HepG2 (cell line): Measurements from ENCODE around the gene SPANXD. TPM values are rescaled to one million over a fixed set of nuclear protein-coding genes. Genes with fewer than 3 reads are reported as not detected.

ENCODE experiments used
- ATAC-seq: fragments of 200-7000 bp; cut with Tn5 transposase; 3 replicates; pipeline ENCODE4 v1.9.1; 2020; ENCODE audit warnings: mild to moderate bottlenecking, moderate library complexity
- BruUV-seq: library from RNA; stranded (reverse); fragments of 400-500 nt; replicated peaks from 2 replicates; lab custom pipeline; 2021; lab: Mats Ljungman, UMichigan
- CTCF ChIA-PET: fragments of 300-600 bp; formaldehyde crosslinking; extraction: SDS; loops from one replicate; lab custom pipeline; 2021; ENCODE audit warnings: low total read pairs, inconsistent platforms, low intra/inter-chr PET ratio; lab: Yijun Ruan, JAX
- POLR2A ChIA-PET: fragments of 350-600 bp; sonication (Branson Sonifier 250); formaldehyde crosslinking; loops from one replicate; lab custom pipeline; 2020; ENCODE audit warnings: antibody characterized with exemption, inconsistent platforms; lab: Yijun Ruan, JAX
- DNase-seq: peaks from one replicate; pipeline ENCODE4 v3.0.0-alpha.2; 2015; ENCODE audit warnings: low spot score
- FAIRE-seq: peaks from 3 replicates; lab custom pipeline; 2011; peaks lifted over from hg19 to GRCh38; lab: Jason Lieb, UNC
- H2AFZ ChIP-seq: one replicate; pipeline ENCODE4 v1.6.1; 2011; ENCODE audit warnings: low read length, inconsistent platforms
- H3K27ac ChIP-seq: fragments of 300-600 bp; 3 replicates; pipeline ENCODE4 v1.8.0; 2011; ENCODE audit warnings: mixed run types, mild to moderate bottlenecking, mixed read lengths, low read length, inconsistent platforms; ENCODE audit not compliant: insufficient read depth; ENCODE audit errors: extremely low read length
- H3K27me3 ChIP-seq, 2 experiments: fragments of 200-600 bp in 1 of 2; 2 replicates in 1 of 2; 3 replicates in 1 of 2; pipeline versions ENCODE4 v1.6.0 to v1.8.0; 2011; ENCODE audit warnings: low read length in 2 of 2, mild to moderate bottlenecking in 2 of 2, moderate library complexity in 2 of 2, inconsistent platforms in 1 of 2; ENCODE audit not compliant: insufficient read depth in 2 of 2, control insufficient read depth in 1 of 2
- H3K36me3 ChIP-seq, 2 experiments: fragments of 200-600 bp in 1 of 2; replicated peaks in 1 of 2; 2 replicates in 1 of 2; 3 replicates in 1 of 2; pipeline versions ENCODE4 v1.5.1 to v1.8.0; 2011; ENCODE audit warnings: low read length in 2 of 2, inconsistent platforms in 1 of 2; ENCODE audit not compliant: insufficient read depth in 2 of 2, control insufficient read depth in 1 of 2
- H3K4me1 ChIP-seq: 2 replicates; pipeline ENCODE4 v1.5.1; 2012; ENCODE audit warnings: low read length, inconsistent platforms; ENCODE audit not compliant: insufficient read depth
- H3K4me2 ChIP-seq: 2 replicates; pipeline ENCODE4 v1.6.0; 2011; ENCODE audit warnings: low read depth, low read length, inconsistent platforms
- H3K4me3 ChIP-seq, 3 experiments: fragments of 200-600 bp in 1 of 3; sonication (generic), shearing (Covaris generic) in 1 of 3; replicated peaks in 1 of 3; 2 replicates each; pipeline ENCODE4 v1.5.1; 2011 to 2016; ENCODE audit warnings: low read length in 3 of 3, inconsistent platforms in 2 of 3, low read depth in 2 of 3, mild to moderate bottlenecking in 2 of 3, control low read depth in 1 of 3, mixed read lengths in 1 of 3; ENCODE audit not compliant: insufficient read depth in 1 of 3
- H3K79me2 ChIP-seq: one replicate; pipeline ENCODE4 v1.6.1; 2011; ENCODE audit warnings: low read length, inconsistent platforms; ENCODE audit not compliant: insufficient read depth
- H3K9ac ChIP-seq: 2 replicates; pipeline ENCODE4 v1.6.0; 2011; ENCODE audit warnings: mild to moderate bottlenecking, low read depth, low read length, inconsistent platforms; ENCODE audit not compliant: insufficient read depth
- H3K9me3 ChIP-seq: 2 replicates; pipeline ENCODE4 v1.5.1; 2012; ENCODE audit warnings: mild to moderate bottlenecking, low read length
- H4K20me1 ChIP-seq: 2 replicates; pipeline ENCODE4 v1.6.0; 2011; ENCODE audit warnings: inconsistent platforms, mild to moderate bottlenecking, low read length, moderate library complexity; ENCODE audit not compliant: insufficient read depth
- ARNT ChIP-seq: fragments of 450-650 bp; IDR thresholded peaks from 2 replicates; pipeline ENCODE4 v1.6.1; 2017
- CCDC6 ChIP-seq: sonication (generic); formaldehyde crosslinking; IDR thresholded peaks from 2 replicates; pipeline ENCODE4 v1.8.1; 2022; ENCODE audit warnings: mild to moderate bottlenecking, missing genetic modification reagents, moderate library complexity
- CREB1 ChIP-seq, 2 experiments: fragments of 450-650 bp in 1 of 2; IDR thresholded peaks; 2 replicates each; pipeline ENCODE4 v1.6.1; 2016 to 2017; ENCODE audit warnings: control low read depth in 1 of 2, mild to moderate bottlenecking in 1 of 2, missing compliant biosample characterization in 1 of 2, missing genetic modification characterization in 1 of 2
- E2F1 ChIP-seq: sonication (generic); formaldehyde crosslinking; IDR thresholded peaks from 2 replicates; pipeline ENCODE4 v1.5.0; 2020; ENCODE audit warnings: missing genetic modification reagents
- FOXJ3 ChIP-seq: sonication (generic); formaldehyde crosslinking; IDR thresholded peaks from 2 replicates; pipeline ENCODE4 v1.4.0; 2020; ENCODE audit warnings: missing genetic modification reagents, mild to moderate bottlenecking, borderline replicate concordance
- HMG20A ChIP-seq: IDR thresholded peaks from 2 replicates; pipeline ENCODE4 v1.6.1; 2016; ENCODE audit warnings: borderline replicate concordance
- HNRNPLL ChIP-seq: fragments of 200-400 bp; formaldehyde crosslinking; IDR thresholded peaks from 2 replicates; pipeline ENCODE4 v1.6.1; 2017; ENCODE audit warnings: mild to moderate bottlenecking, low read depth, low read length; ENCODE audit not compliant: poor library complexity, severe bottlenecking
- MXI1 ChIP-seq: IDR thresholded peaks from 3 replicates; pipeline ENCODE4 v1.6.1; 2012; ENCODE audit warnings: low read depth, low read length, inconsistent platforms, borderline replicate concordance
- MYPOP ChIP-seq: sonication (generic); formaldehyde crosslinking; IDR thresholded peaks from 2 replicates; pipeline ENCODE4 v1.8.1; 2023; ENCODE audit warnings: mild to moderate bottlenecking, moderate library complexity, missing genetic modification reagents
- NFRKB ChIP-seq: fragments of 450-650 bp; IDR thresholded peaks from 2 replicates; pipeline ENCODE4 v1.6.1; 2017
- PAWR ChIP-seq: sonication (generic); formaldehyde crosslinking; IDR thresholded peaks from 2 replicates; pipeline ENCODE4 v1.4.0; 2020; ENCODE audit warnings: missing genetic modification reagents, mild to moderate bottlenecking, borderline replicate concordance
- SNRNP70 ChIP-seq: fragments of 200-400 bp; formaldehyde crosslinking; IDR thresholded peaks from 2 replicates; pipeline ENCODE4 v1.6.1; 2017; ENCODE audit warnings: mild to moderate bottlenecking, low read depth, low read length, moderate library complexity
- ZNF780A ChIP-seq: sonication (generic); formaldehyde crosslinking; IDR thresholded peaks from 2 replicates; pipeline ENCODE4 v1.8.0; 2022; ENCODE audit warnings: mild to moderate bottlenecking, missing genetic modification reagents, moderate library complexity
- ZSCAN12 ChIP-seq: sonication (generic); formaldehyde crosslinking; IDR thresholded peaks from 2 replicates; pipeline ENCODE4 v1.9.0; 2021; ENCODE audit warnings: mild to moderate bottlenecking, missing genetic modification reagents
- ZSCAN31 ChIP-seq: sonication (generic); formaldehyde crosslinking; IDR thresholded peaks from 2 replicates; pipeline ENCODE4 v1.5.0; 2020; ENCODE audit warnings: low read depth, mild to moderate bottlenecking, missing genetic modification reagents
- WGBS: methylation state at CpG from one replicate; pipeline ENCODE4 v1.1.6; 2017; ENCODE audit warnings: low lambda C conversion rate; 5-methylcytosine and 5-hydroxymethylcytosine counted together
- in situ Hi-C: cut with HindIII; loops from 2 replicates; pipeline ENCODE4 v1.10.0; 2017; ENCODE audit warnings: low pct_unique_long_range_greater_than_20kb; ENCODE audit not compliant: extremely low pct_ligation_motif_present
- intact Hi-C: fragments of 100-400 bp; cut with micrococcal nuclease; formaldehyde crosslinking; loops from one replicate; pipeline ENCODE4 v1.10.0; 2022; ENCODE audit not compliant: unreplicated experiment
- polyA plus RNA-seq, 8 experiments: library from polyadenylated mRNA; depleted of rRNA in 3 of 8; stranded (reverse) in 7 of 8; unstranded in 1 of 8; fragments of >200 nt; fragmentation: Illumina TruSeq in 4 of 8; extraction: Trizol in 4 of 8; gene quantifications; 2 replicates each; pipeline versions ENCODE4 v1.2.1 to v1.2.3, GENCODE V29; 2011 to 2016; ENCODE audit warnings: low read depth in 4 of 8, missing spikeins in 1 of 8, mixed read lengths in 1 of 8; ENCODE audit not compliant: insufficient read depth in 1 of 8
- total RNA-seq, 5 experiments: library from RNA; depleted of rRNA; stranded (reverse); fragments of >200 nt; fragmentation: Illumina TruSeq; extraction: Trizol; gene quantifications; 2 replicates each; pipeline ENCODE4 v1.2.3, GENCODE V29; 2016; ENCODE audit warnings: low read depth in 1 of 5
- TF ChIP-seq, protein P1 (sequence below): sonication (generic); formaldehyde crosslinking; IDR thresholded peaks from 2 replicates; pipeline ENCODE4 v1.5.0; 2020; ENCODE audit warnings: missing genetic modification reagents, mild to moderate bottlenecking, borderline replicate concordance
- TF ChIP-seq, protein P2 (sequence below): sonication (generic); formaldehyde crosslinking; IDR thresholded peaks from 2 replicates; pipeline ENCODE4 v1.8.0; 2022; ENCODE audit warnings: mild to moderate bottlenecking, missing genetic modification reagents, moderate library complexity

SPANXD gene
- total and polyA plus RNA-seq, 2 of the 13 experiments (the other 11 are each of a cell fraction or from before 2014, with no cell fraction given) = not detected

GRCh38 chrX:141662781-141663180 lies 35.8 kb downstream of the SPANXD start:
- Histone ChIP-seq H3K36me3 (no peaks in the 10 kb centered on the region), H3K9ac (no peak overlapping the region), H3K4me2 (no peak overlapping the region), H3K4me1 (no peaks in the 10 kb centered on the region), H3K4me3 (no peak overlapping the region), H3K9me3 (peaks cover 23% of the 10 kb centered on the region; the same call in 1 of the 2 replicates), H3K27me3 (no peaks in the 10 kb centered on the region), H4K20me1 (no peaks in the 10 kb centered on the region), H2AFZ (no peak overlapping the region), H3K79me2 (no peaks in the 10 kb centered on the region), H3K27ac (no peak overlapping the region)
- TF ChIP-seq CREB1 (IDR thresholded peaks at IDR 0.05) (0 out of 2 replicates have a peak, but pooled peaks have one; percentile 21), CREB1 (CRISPR knock-in tag; IDR thresholded peaks at IDR 0.05) (no peak), MYPOP (CRISPR knock-in tag) (no peak)
- FAIRE-seq = no peak
- ATAC-seq = no peak
- no peak for DNase-seq
- 22% methylated on average over 6 of the region's 6 CpGs for whole genome bisulfite sequencing
- intact Hi-C loops = no loop called here
- ChIA-PET CTCF (no interaction called here), POLR2A (no interaction called here)
- no TSS peak for BruUV-seq
- in situ Hi-C loops = no loop called here

DNA sequence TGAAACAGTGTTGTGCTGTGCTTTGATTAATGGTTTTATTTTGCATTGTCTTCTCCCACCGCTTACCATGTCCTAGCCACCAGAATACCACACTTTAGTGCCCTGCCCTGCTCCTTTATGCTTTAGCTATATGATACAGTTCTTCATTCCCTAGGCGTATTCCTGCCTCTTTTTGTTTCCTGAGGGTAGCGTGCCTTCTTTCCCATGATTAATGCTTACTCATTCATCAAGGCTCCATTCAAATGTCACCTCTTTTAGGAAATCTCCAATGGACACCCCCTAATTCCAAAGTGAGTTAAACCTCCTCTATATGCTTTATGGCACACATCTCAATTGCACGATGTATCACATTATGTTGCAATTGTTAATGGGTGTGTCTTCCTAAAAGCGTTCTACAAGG lies 46.3 kb downstream of the SPANXD start:
- Histone ChIP-seq H3K36me3 (no peaks in the 10 kb centered on the region), H2AFZ (no peak overlapping the region), H3K4me1 (no peaks in the 10 kb centered on the region), H3K4me3 (no peak overlapping the region), H3K9ac (no peak overlapping the region), H3K79me2 (no peaks in the 10 kb centered on the region), H3K4me2 (no peak overlapping the region), H3K27ac (no peak overlapping the region), H3K9me3 (0 out of 2 replicates have a peak, but pooled peaks cover 5% of the 10 kb centered on the region), H3K27me3 (no peaks in the 10 kb centered on the region), H4K20me1 (no peaks in the 10 kb centered on the region)
- intact Hi-C loops = no loop called here
- ATAC-seq (no peak), DNase-seq (no peak), FAIRE-seq (no peak)
- ChIA-PET CTCF (no interaction called here), POLR2A (no interaction called here)
- in situ Hi-C loops = no loop called here
- BruUV-seq = no TSS peak
- WGBS = 20% methylated on average over 5 of the region's 5 CpGs
- TF ChIP-seq PAWR (no peak), ARNT (no peak), HNRNPLL (no peak), HMG20A (CRISPR knock-in tag) (no peak), ZNF780A (CRISPR knock-in tag) (no peak), E2F1 (CRISPR knock-in tag) (no peak), NFRKB (no peak), ZSCAN12 (no peak), MXI1 (no peak), ZSCAN31 (no peak), FOXJ3 (CRISPR knock-in tag) (no peak), CCDC6 (CRISPR knock-in tag) (no peak), SNRNP70 (no peak)
- TF ChIP-seq, protein P1, sequence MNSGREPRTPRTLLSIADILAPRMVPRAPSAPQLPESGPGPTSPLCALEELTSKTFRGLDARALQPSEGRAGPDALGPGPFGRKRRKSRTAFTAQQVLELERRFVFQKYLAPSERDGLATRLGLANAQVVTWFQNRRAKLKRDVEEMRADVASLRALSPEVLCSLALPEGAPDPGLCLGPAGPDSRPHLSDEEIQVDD (CRISPR knock-in tag) = no peak
- TF ChIP-seq, protein P2, sequence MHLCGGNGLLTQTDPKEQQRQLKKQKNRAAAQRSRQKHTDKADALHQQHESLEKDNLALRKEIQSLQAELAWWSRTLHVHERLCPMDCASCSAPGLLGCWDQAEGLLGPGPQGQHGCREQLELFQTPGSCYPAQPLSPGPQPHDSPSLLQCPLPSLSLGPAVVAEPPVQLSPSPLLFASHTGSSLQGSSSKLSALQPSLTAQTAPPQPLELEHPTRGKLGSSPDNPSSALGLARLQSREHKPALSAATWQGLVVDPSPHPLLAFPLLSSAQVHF (CRISPR knock-in tag) = no peak
